ENCODE results near the gene ITGA1. TPM values are rescaled to one million over a fixed set of nuclear protein-coding genes. Genes with fewer than 3 reads are reported as not detected.

Gene ITGA1
- total RNA-seq, 4 donors from 2014 or later: 5.7 to 20.4 (median 12.4) TPM

DNA sequence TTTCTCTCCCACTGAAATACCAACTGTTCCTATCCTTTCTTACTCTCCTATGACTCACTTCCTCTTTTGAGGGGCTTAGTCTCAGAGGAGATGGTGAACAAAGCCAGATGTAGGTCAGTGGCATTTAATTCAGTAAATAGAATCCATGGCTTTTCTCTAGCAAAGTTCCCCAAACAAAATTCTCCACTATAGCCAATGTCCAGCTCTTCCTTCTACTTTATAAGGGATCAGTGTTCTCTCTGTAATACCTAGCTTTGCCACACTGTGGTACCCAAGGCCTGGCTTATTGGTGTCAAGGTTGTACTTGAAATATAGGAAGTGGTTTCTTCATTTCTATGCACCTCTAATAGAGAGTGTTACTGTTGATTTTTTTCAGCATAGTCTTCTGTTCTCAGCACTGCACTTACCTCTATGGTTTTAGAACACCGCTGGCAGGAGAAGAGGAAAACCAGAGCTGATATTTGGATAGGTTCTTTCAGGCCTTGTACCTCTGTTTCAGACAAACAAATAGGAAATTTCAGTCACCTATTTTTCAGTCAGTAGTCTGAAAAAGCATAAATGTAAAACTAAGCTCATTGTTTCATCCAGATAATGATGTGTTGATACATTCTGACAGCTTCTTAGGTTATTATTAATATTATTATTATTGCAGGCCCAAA lies 160.8 kb downstream of the ITGA1 start:
- TF ChIP-seq, protein P1, sequence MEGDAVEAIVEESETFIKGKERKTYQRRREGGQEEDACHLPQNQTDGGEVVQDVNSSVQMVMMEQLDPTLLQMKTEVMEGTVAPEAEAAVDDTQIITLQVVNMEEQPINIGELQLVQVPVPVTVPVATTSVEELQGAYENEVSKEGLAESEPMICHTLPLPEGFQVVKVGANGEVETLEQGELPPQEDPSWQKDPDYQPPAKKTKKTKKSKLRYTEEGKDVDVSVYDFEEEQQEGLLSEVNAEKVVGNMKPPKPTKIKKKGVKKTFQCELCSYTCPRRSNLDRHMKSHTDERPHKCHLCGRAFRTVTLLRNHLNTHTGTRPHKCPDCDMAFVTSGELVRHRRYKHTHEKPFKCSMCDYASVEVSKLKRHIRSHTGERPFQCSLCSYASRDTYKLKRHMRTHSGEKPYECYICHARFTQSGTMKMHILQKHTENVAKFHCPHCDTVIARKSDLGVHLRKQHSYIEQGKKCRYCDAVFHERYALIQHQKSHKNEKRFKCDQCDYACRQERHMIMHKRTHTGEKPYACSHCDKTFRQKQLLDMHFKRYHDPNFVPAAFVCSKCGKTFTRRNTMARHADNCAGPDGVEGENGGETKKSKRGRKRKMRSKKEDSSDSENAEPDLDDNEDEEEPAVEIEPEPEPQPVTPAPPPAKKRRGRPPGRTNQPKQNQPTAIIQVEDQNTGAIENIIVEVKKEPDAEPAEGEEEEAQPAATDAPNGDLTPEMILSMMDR (IDR thresholded peaks at IDR 0.05 in 4 of 5, conservative IDR thresholded peaks at IDR 0.05 in 1 of 5): peak; percentile 26 to 62 (median 54)
- no peak for TF ChIP-seq POLR2A (IDR thresholded peaks at IDR 0.05)
- in situ Hi-C loops (cut with MboI; ENCODE audit: low sequenced_read_pairs in 4 of 4): loop anchor here in 3 of 4 donors (5.0 to 10.0 kb wide), 2 partner anchors 146 to 149 kb away; no protein-coding TSS in a partner anchor
- intact Hi-C loops (cut with DNase I; ENCODE audit: low total_unique reads): loop anchor here (2.0 kb wide), 1 partner anchor 146 kb away; no protein-coding TSS in a partner anchor
- ATAC-seq (peak in 1 of 2 donors; percentile 62), DNase-seq (no peak)
- Histone ChIP-seq H3K27ac (no peak overlapping the region), H3K36me3 (no peaks in the 10 kb centered on the region), H3K4me3 (no peak overlapping the region), H3K9me3 (no peaks in the 10 kb centered on the region), H3K27me3 (no peaks in the 10 kb centered on the region), H3K4me1 (no peaks in the 10 kb centered on the region)

GRCh38 chr5:52950686-52951085 lies 163.0 kb downstream of the ITGA1 start:
- DNase-seq: no peak
- Histone ChIP-seq H3K27me3 (no peaks in the 10 kb centered on the region), H3K4me3 (no peak overlapping the region), H3K27ac (no peak overlapping the region), H3K4me1 (no peaks in the 10 kb centered on the region), H3K9me3 (no peaks in the 10 kb centered on the region), H3K36me3 (no peaks in the 10 kb centered on the region)
- intact Hi-C loops (cut with DNase I; ENCODE audit: low total_unique reads) (no loop called here), in situ Hi-C loops (cut with MboI; ENCODE audit: low sequenced_read_pairs in 4 of 4) (no loop called here)
- TF ChIP-seq POLR2A (IDR thresholded peaks at IDR 0.05): no peak
- TF ChIP-seq, protein P1 (IDR thresholded peaks at IDR 0.05 in 4 of 5, conservative IDR thresholded peaks at IDR 0.05 in 1 of 5): no peak
- no peak for ATAC-seq

DNA sequence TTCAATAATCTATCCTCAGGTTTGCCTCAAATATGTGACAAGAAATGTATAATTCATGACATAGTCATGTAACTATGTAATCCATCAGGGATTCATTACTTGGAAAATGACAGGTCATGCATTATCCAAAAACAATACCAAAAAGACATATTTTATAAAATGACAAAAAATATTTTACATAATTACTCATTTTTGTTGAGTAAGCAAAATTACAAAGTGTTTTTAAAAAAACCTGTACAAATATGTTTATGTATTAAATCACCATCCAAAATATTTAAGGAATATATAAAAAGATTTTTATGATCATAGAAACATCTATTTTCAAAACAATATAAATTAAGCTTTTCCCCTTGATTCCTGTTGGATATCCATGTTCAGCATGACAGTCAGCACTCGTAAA lies 164.8 kb downstream of the ITGA1 start:
- DNase-seq: no peak
- intact Hi-C loops (cut with DNase I; ENCODE audit: low total_unique reads): no loop called here
- no peak for TF ChIP-seq POLR2A (IDR thresholded peaks at IDR 0.05)
- TF ChIP-seq, protein P1 (IDR thresholded peaks at IDR 0.05 in 4 of 5, conservative IDR thresholded peaks at IDR 0.05 in 1 of 5): no peak
- Histone ChIP-seq H3K4me1 (no peaks in the 10 kb centered on the region), H3K27ac (no peak overlapping the region), H3K9me3 (no peaks in the 10 kb centered on the region), H3K27me3 (no peaks in the 10 kb centered on the region), H3K4me3 (no peak overlapping the region), H3K36me3 (no peaks in the 10 kb centered on the region)
- ATAC-seq: no peak
- in situ Hi-C loops (cut with MboI; ENCODE audit: low sequenced_read_pairs in 4 of 4): no loop called here

- in situ Hi-C loops (cut with MboI; ENCODE audit: low sequenced_read_pairs in 4 of 4) (no loop called here), intact Hi-C loops (cut with DNase I; ENCODE audit: low total_unique reads) (no loop called here)
- no peak overlapping the region for H3K4me3 ChIP-seq
- ATAC-seq: no peak
- TF ChIP-seq, protein P1 (IDR thresholded peaks at IDR 0.05 in 4 of 5, conservative IDR thresholded peaks at IDR 0.05 in 1 of 5): no peak
- no peak for TF ChIP-seq POLR2A (IDR thresholded peaks at IDR 0.05)
- H3K36me3 ChIP-seq: no peaks in the 10 kb centered on the region
- no peaks in the 10 kb centered on the region for H3K9me3 ChIP-seq
- H3K27ac ChIP-seq: no peak overlapping the region
- DNase-seq: no peak
- no peaks in the 10 kb centered on the region for H3K4me1 ChIP-seq
- no peaks in the 10 kb centered on the region for H3K27me3 ChIP-seq
Observed at GRCh38 chr5:52956014-52956413, 168.3 kb downstream of the ITGA1 start.
